ENCODE results near the gene CEBPZ. TPM values are rescaled to one million over a fixed set of nuclear protein-coding genes. Genes with fewer than 3 reads are reported as not detected.

Gene CEBPZ
- total and polyA plus RNA-seq, 4 donors = 15.7 to 25.6 (median 19.9) TPM

- no peak overlapping the region for H3K9ac ChIP-seq (ENCODE audit: low read depth in 1 of 2, low read length in 2 of 2)
- TF ChIP-seq ZBTB33 (IDR thresholded peaks at IDR 0.05) = no peak
- no peak for TF ChIP-seq FOXA2 (IDR thresholded peaks at IDR 0.05)
- TF ChIP-seq GABPA (IDR thresholded peaks at IDR 0.05 in 1 of 2, conservative IDR thresholded peaks at IDR 0.05 in 1 of 2) = no peak
- no peak for TF ChIP-seq MAX (IDR thresholded peaks at IDR 0.05)
- no peak for TF ChIP-seq ATF3 (IDR thresholded peaks at IDR 0.05)
- no peak for TF ChIP-seq EGR1 (IDR thresholded peaks at IDR 0.05; ENCODE audit: low read depth in 2 of 2)
- TF ChIP-seq HNF4G (IDR thresholded peaks at IDR 0.05) = no peak
- no peak for TF ChIP-seq NR2F2 (IDR thresholded peaks at IDR 0.05)
- TF ChIP-seq RAD21 (IDR thresholded peaks at IDR 0.05) = no peak
- TF ChIP-seq FOXA1 (IDR thresholded peaks at IDR 0.05) = no peak
- H3K36me3 ChIP-seq (ENCODE audit: control insufficient read depth in 4 of 4, insufficient read depth in 3 of 4, low read depth in 1 of 4, low read length in 3 of 4) = peaks cover 3 to 42% (median 34%) of the 10 kb centered on the region in 4 donors
- peaks cover 0 to 8% (median 4%) of the 10 kb centered on the region in 4 donors for H3K4me1 ChIP-seq (ENCODE audit: control insufficient read depth in 4 of 4, insufficient read depth in 4 of 4, low read length in 3 of 4)
- no peaks in the 10 kb centered on the region for H3K27me3 ChIP-seq (ENCODE audit: control insufficient read depth in 4 of 4, insufficient read depth in 4 of 4, low read length in 3 of 4)
- H3K9me3 ChIP-seq (ENCODE audit: control insufficient read depth in 4 of 4, low read length in 3 of 4) = peaks cover 2 to 7% (median 6%) of the 10 kb centered on the region in 4 donors
- no peak for DNase-seq (ENCODE audit: low spot score)
- no peak overlapping the region for H3K27ac ChIP-seq (ENCODE audit: low read depth in 1 of 2, low read length in 2 of 2)
- H3K4me3 ChIP-seq (ENCODE audit: low read depth in 1 of 3, low read length in 3 of 3) = no peak overlapping the region
- 90% methylated on average over 1 of the region's 1 CpG for WGBS
These were observed 29.6 kb downstream of the CEBPZ start for GRCh38 chr2:37201766-37202165.

- H3K36me3 ChIP-seq (ENCODE audit: control insufficient read depth in 4 of 4, insufficient read depth in 3 of 4, low read depth in 1 of 4, low read length in 3 of 4) = peaks cover 3 to 37% (median 30%) of the 10 kb centered on the region in 4 donors
- no peak for TF ChIP-seq FOXA2 (IDR thresholded peaks at IDR 0.05)
- no peak for DNase-seq (ENCODE audit: low spot score)
- peaks cover 0 to 8% (median 4%) of the 10 kb centered on the region in 4 donors for H3K4me1 ChIP-seq (ENCODE audit: control insufficient read depth in 4 of 4, insufficient read depth in 4 of 4, low read length in 3 of 4)
- no peak overlapping the region for H3K4me3 ChIP-seq (ENCODE audit: low read depth in 1 of 3, low read length in 3 of 3)
- H3K9me3 ChIP-seq (ENCODE audit: control insufficient read depth in 4 of 4, low read length in 3 of 4) = peaks cover 0 to 6% (median 2%) of the 10 kb centered on the region in 4 donors
- H3K9ac ChIP-seq (ENCODE audit: low read depth in 1 of 2, low read length in 2 of 2) = no peak overlapping the region
- 81% methylated on average over 1 of the region's 1 CpG for WGBS
- H3K27ac ChIP-seq (ENCODE audit: low read depth in 1 of 2, low read length in 2 of 2) = no peak overlapping the region
- no peaks in the 10 kb centered on the region for H3K27me3 ChIP-seq (ENCODE audit: control insufficient read depth in 4 of 4, insufficient read depth in 4 of 4, low read length in 3 of 4)
These were observed 30.2 kb downstream of the CEBPZ start for GRCh38 chr2:37201208-37201607.

GRCh38 chr2:37198681-37199065, 32.7 kb downstream of the CEBPZ start:
- 95% methylated on average over 8 of the region's 8 CpGs for WGBS
- DNase-seq (ENCODE audit: low spot score) = no peak
- Histone ChIP-seq H3K4me1 (ENCODE audit: control insufficient read depth in 4 of 4, insufficient read depth in 4 of 4, low read length in 3 of 4) (peaks cover 0 to 8% (median 4%) of the 10 kb centered on the region in 4 donors), H3K4me3 (ENCODE audit: low read depth in 1 of 3, low read length in 3 of 3) (no peak overlapping the region), H3K27ac (ENCODE audit: low read depth in 1 of 2, low read length in 2 of 2) (no peak overlapping the region), H3K27me3 (ENCODE audit: control insufficient read depth in 4 of 4, insufficient read depth in 4 of 4, low read length in 3 of 4) (no peaks in the 10 kb centered on the region), H3K9ac (ENCODE audit: low read depth in 1 of 2, low read length in 2 of 2) (no peak overlapping the region), H3K36me3 (ENCODE audit: control insufficient read depth in 4 of 4, insufficient read depth in 3 of 4, low read depth in 1 of 4, low read length in 3 of 4) (peaks cover 3 to 18% (median 15%) of the 10 kb centered on the region in 4 donors), H3K9me3 (ENCODE audit: control insufficient read depth in 4 of 4, low read length in 3 of 4) (peaks cover 0 to 2% (median 1%) of the 10 kb centered on the region in 4 donors)
- TF ChIP-seq FOXA2 (IDR thresholded peaks at IDR 0.05) = no peak
- no peak for TF ChIP-seq ZBTB33 (IDR thresholded peaks at IDR 0.05)
- no peak for TF ChIP-seq SP1 (IDR thresholded peaks at IDR 0.05)
- no peak for TF ChIP-seq GABPA (IDR thresholded peaks at IDR 0.05 in 1 of 2, conservative IDR thresholded peaks at IDR 0.05 in 1 of 2)
- no peak for TF ChIP-seq ATF3 (IDR thresholded peaks at IDR 0.05)
- TF ChIP-seq MAX (IDR thresholded peaks at IDR 0.05) = no peak
- TF ChIP-seq RXRA (IDR thresholded peaks at IDR 0.05) = no peak
- no peak for TF ChIP-seq NR2F2 (IDR thresholded peaks at IDR 0.05)
- TF ChIP-seq TAF1 (conservative IDR thresholded peaks at IDR 0.05) = no peak

Data from liver (tissue), 9 donors.